ENCODE data around the gene TBC1D4. TPM values are rescaled to one million over a fixed set of nuclear protein-coding genes. Genes with fewer than 3 reads are reported as not detected.
"Not testable (repeated sequence)": the region's sequence is repeated elsewhere in the genome, so short reads cannot be mapped to it uniquely, and the experiment has no call there.

TBC1D4 gene
- polyA plus RNA-seq, 1 experiment, result 8.0 TPM

DNA sequence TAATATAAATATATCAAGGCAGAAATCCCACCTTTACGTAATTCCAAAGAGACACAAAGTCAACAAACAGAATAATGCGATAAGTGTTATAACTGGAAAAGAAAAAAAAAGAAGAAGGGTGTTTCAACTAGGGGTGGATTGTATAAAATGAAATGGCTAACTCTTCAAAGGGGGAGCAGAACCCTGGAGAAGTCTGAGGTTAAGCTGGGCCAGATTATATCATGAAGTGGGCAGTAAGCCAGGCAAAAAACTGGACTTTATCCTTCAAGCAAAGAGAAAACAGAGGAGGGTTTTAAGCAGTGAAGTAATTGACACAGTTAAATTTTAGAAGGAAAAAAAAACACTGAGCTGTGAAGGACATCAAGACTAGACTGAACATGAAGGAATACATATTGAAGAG is 41.9 kb downstream of the TBC1D4 start:
- no peaks in the 10 kb centered on the region for H3K9me3 ChIP-seq (ENCODE audit: control insufficient read depth, insufficient read depth, low read length)
- H3K27ac ChIP-seq (ENCODE audit: low read depth, low read length), result no peak overlapping the region
- DNase-seq (ENCODE audit: low read depth, low spot score), result no peak
- H3K4me3 ChIP-seq (ENCODE audit: low read depth, low read length), result no peak overlapping the region
- ChIA-PET POLR2A (no interaction called here), CTCF (interaction anchor here (0.6 to 0.7 kb wide), 2 partner anchors 42 to 60 kb away, joined by 3 read pairs; partner anchors contain the start of gene TBC1D4)
- TF ChIP-seq, protein P1, sequence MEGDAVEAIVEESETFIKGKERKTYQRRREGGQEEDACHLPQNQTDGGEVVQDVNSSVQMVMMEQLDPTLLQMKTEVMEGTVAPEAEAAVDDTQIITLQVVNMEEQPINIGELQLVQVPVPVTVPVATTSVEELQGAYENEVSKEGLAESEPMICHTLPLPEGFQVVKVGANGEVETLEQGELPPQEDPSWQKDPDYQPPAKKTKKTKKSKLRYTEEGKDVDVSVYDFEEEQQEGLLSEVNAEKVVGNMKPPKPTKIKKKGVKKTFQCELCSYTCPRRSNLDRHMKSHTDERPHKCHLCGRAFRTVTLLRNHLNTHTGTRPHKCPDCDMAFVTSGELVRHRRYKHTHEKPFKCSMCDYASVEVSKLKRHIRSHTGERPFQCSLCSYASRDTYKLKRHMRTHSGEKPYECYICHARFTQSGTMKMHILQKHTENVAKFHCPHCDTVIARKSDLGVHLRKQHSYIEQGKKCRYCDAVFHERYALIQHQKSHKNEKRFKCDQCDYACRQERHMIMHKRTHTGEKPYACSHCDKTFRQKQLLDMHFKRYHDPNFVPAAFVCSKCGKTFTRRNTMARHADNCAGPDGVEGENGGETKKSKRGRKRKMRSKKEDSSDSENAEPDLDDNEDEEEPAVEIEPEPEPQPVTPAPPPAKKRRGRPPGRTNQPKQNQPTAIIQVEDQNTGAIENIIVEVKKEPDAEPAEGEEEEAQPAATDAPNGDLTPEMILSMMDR (IDR thresholded peaks at IDR 0.05; ENCODE audit: low read depth, low read length), result no peak
- no peaks in the 10 kb centered on the region for H3K27me3 ChIP-seq (ENCODE audit: control insufficient read depth, insufficient read depth, low read length)

DNA sequence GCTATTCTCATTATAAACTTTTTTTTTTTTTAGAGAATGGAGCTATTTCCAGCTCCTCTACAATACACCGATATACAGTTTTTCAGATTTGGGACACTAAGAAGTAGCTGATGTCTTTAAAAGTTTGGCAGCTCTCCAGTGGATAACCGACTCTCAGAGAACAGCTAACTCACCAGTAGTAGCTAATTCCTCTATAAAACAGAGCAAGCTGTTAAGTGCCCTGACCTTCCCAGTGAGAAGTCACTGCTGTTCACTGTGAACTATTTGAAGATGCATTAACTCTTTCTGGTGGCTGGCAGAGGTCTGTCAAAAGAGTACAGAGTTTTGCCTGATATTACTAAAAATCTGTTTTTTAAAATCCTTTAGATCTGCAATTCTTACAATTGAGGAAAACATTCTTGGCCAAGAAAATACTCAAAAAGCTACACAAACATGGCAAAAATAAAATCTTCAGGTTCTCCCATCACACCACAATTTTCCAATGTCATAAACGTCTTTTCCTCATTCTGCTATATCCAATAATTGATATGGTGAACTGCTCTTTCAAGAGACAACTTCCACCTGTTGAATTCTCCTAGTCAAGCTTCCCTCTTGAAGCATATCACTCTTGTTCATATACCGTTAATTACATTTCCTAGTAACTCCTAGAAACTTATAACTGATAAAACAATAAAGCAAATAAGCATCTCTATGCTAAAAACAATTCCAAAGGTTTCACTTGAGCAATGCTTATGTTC is 44.2 kb downstream of the TBC1D4 start:
- Histone ChIP-seq H3K27ac (ENCODE audit: low read depth, low read length) (no peak overlapping the region), H3K4me3 (ENCODE audit: low read depth, low read length) (no peak overlapping the region), H3K27me3 (ENCODE audit: control insufficient read depth, insufficient read depth, low read length) (no peaks in the 10 kb centered on the region), H3K9me3 (ENCODE audit: control insufficient read depth, insufficient read depth, low read length) (no peaks in the 10 kb centered on the region)
- ChIA-PET POLR2A (interaction anchor here (0.7 kb wide), 1 partner anchor 107 kb away, joined by 3 read pairs; no protein-coding TSS in a partner anchor), CTCF (interaction anchor here (1.4 to 1.8 kb wide), 2 partner anchors 21 to 45 kb away, joined by 4 to 7 read pairs; partner anchors contain the start of gene TBC1D4)
- TF ChIP-seq, protein P1 (IDR thresholded peaks at IDR 0.05; ENCODE audit: low read depth, low read length), result no peak
- DNase-seq (ENCODE audit: low read depth, low spot score), result no peak

DNA sequence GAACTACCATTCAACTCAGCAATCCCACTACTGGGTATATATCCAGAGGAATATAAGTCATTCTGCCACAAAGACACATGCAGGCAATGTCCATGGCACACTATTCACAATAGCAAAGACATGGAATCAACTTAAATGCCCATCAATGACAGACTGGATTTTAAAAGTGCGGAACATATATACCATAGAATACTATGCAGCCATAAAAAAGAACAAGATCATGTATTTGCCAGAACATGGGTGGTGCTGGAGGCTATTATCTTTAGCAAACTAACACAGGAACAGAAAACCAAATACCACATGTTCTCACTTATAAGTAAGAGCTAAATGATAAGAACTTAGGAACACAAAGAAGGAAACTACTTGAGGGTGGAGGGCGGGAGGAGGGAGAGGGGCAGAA is 47.8 kb downstream of the TBC1D4 start:
- POLR2A ChIA-PET; H3K27me3 ChIP-seq (ENCODE audit: control insufficient read depth, insufficient read depth, low read length); DNase-seq (ENCODE audit: low read depth, low spot score); H3K4me3 ChIP-seq (ENCODE audit: low read depth, low read length); H3K27ac ChIP-seq (ENCODE audit: low read depth, low read length); H3K9me3 ChIP-seq (ENCODE audit: control insufficient read depth, insufficient read depth, low read length): not testable (repeated sequence)
- CTCF ChIA-PET, result interaction anchor here (1.8 kb wide), 1 partner anchor 61 kb away, joined by 4 read pairs; no protein-coding TSS in a partner anchor

DNA sequence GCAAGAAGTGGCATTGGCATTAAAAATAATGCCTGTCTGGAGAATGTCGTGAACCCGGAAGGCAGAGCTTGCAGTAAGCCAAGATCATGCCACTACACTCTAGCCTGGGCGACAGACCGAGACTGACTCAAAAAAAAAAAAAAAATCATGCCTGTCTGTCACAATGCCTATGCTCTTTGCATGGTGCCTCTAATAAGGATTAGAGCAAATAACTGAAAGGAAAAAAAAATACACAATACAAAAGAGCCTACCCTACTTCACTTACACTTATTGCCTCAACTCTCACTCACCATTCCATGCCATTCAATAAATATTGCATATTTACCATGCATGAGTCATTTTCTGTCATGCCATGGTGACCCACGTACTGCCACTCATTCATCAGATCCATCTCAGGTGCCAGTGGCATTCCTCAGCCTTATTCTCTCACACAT is 49.1 kb downstream of the TBC1D4 start:
- Histone ChIP-seq H3K4me3 (ENCODE audit: low read depth, low read length) (no peak overlapping the region), H3K27ac (ENCODE audit: low read depth, low read length) (no peak overlapping the region), H3K27me3 (ENCODE audit: control insufficient read depth, insufficient read depth, low read length) (no peaks in the 10 kb centered on the region), H3K9me3 (ENCODE audit: control insufficient read depth, insufficient read depth, low read length) (no peaks in the 10 kb centered on the region)
- ChIA-PET CTCF (interaction anchor here (0.8 to 1.8 kb wide), 2 partner anchors 12 to 60 kb away, joined by 3 to 4 read pairs; no protein-coding TSS in a partner anchor), POLR2A (interaction anchor here (0.7 kb wide), 1 partner anchor 35 kb away, joined by 3 read pairs; no protein-coding TSS in a partner anchor)
- TF ChIP-seq, protein P1 (IDR thresholded peaks at IDR 0.05; ENCODE audit: low read depth, low read length), result no peak
- DNase-seq (ENCODE audit: low read depth, low spot score), result no peak

DNA sequence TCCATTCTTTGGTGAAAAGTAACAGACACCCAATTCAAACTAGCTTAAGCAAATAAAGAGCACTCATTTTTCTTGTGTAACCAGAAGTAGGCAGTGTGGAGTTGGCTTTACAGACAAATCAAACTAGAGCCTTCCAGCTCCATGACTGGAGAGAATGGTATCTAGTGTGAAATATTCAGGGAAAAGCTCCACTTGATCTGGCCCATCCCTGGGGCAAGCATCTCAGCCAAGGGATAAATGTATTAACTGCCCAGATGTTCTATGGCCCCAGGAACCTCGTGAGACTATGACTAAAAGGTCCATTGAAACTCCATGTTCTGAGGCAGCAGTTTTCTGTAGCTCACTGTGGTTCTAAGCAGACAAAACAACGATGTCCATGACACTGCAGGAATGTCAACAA is 49.9 kb downstream of the TBC1D4 start:
- POLR2A ChIA-PET, result interaction anchor here (0.7 kb wide), 1 partner anchor 36 kb away, joined by 3 read pairs; no protein-coding TSS in a partner anchor
- H3K4me3 ChIP-seq (ENCODE audit: low read depth, low read length), result no peak overlapping the region
- H3K27ac ChIP-seq (ENCODE audit: low read depth, low read length), result no peak overlapping the region
- CTCF ChIA-PET, result interaction anchor here (0.8 to 1.9 kb wide), 4 partner anchors 12 to 57 kb away, joined by 3 to 7 read pairs (median 4); partner anchors contain the start of gene TBC1D4
- DNase-seq (ENCODE audit: low read depth, low spot score), result no peak
- H3K27me3 ChIP-seq (ENCODE audit: control insufficient read depth, insufficient read depth, low read length), result no peaks in the 10 kb centered on the region
- no peaks in the 10 kb centered on the region for H3K9me3 ChIP-seq (ENCODE audit: control insufficient read depth, insufficient read depth, low read length)
- TF ChIP-seq, protein P1 (IDR thresholded peaks at IDR 0.05; ENCODE audit: low read depth, low read length), result no peak
